Aorta (tissue), 5 donors: ENCODE results near the gene CPT1B. TPM values are rescaled to one million over a fixed set of nuclear protein-coding genes. Genes with fewer than 3 reads are reported as not detected.
"Not testable (repeated sequence)": the region's sequence is repeated elsewhere in the genome, so short reads cannot be mapped to it uniquely, and the experiment has no call there.

ENCODE experiments used
- ATAC-seq: fragments of 200-7000 bp; cut with Tn5 transposase; one replicate; pipeline ENCODE4 v1.9.1; 2022; ENCODE audit warnings: moderate library complexity; ENCODE audit not compliant: low FRiP score
- DNase-seq, 2 donors: peaks; one replicate each; pipeline ENCODE4 v3.0.0-alpha.2; 2020
- H3K27ac ChIP-seq, 2 donors: one replicate each; pipeline ENCODE4 v1.5.1; 2013; ENCODE audit warnings: low read length in 2 of 2, mild to moderate bottlenecking in 2 of 2, moderate library complexity in 2 of 2, control low read depth in 1 of 2, inconsistent platforms in 1 of 2, low read depth in 1 of 2
- H3K27me3 ChIP-seq, 2 donors: one replicate each; pipeline ENCODE4 v1.6.1; 2013; ENCODE audit warnings: control low read depth in 1 of 2, low read length in 1 of 2, mild to moderate bottlenecking in 1 of 2, moderate library complexity in 1 of 2; ENCODE audit not compliant: insufficient read depth in 2 of 2, control insufficient read depth in 1 of 2
- H3K36me3 ChIP-seq, 2 donors: one replicate each; pipeline ENCODE4 v1.6.1; 2013; ENCODE audit warnings: control low read depth in 1 of 2, low read length in 1 of 2, mild to moderate bottlenecking in 1 of 2; ENCODE audit not compliant: insufficient read depth in 2 of 2, control insufficient read depth in 1 of 2
- H3K4me1 ChIP-seq, 2 donors: one replicate each; pipeline ENCODE4 v1.6.1; 2013; ENCODE audit warnings: low read length in 2 of 2, control low read depth in 1 of 2, mild to moderate bottlenecking in 1 of 2, moderate library complexity in 1 of 2; ENCODE audit not compliant: insufficient read depth in 2 of 2, control insufficient read depth in 1 of 2
- H3K4me3 ChIP-seq, 2 donors: one replicate each; pipeline ENCODE4 v1.5.1; 2013; ENCODE audit warnings: low read length in 2 of 2, control low read depth in 1 of 2, mild to moderate bottlenecking in 1 of 2
- H3K9me3 ChIP-seq: one replicate; pipeline ENCODE4 v1.6.1; 2013; ENCODE audit warnings: mild to moderate bottlenecking, low read length; ENCODE audit not compliant: control insufficient read depth
- WGBS, 2 donors: extraction: QIAGEN DNeasy Blood & Tissue Kit; methylation state at CpG; one replicate each; pipeline ENCODE4 v1.1.7; 2013; 5-methylcytosine and 5-hydroxymethylcytosine counted together
- intact Hi-C, 2 donors: fragments of 100-400 bp; cut with DNase I; formaldehyde crosslinking; loops; one replicate each; pipeline versions ENCODE4 v1.14.2 to v1.15.0; 2022
- polyA plus RNA-seq, 2 donors: library from polyadenylated mRNA; stranded (reverse); fragments of 200-250 nt; gene quantifications; one replicate each; pipeline ENCODE4 v1.2.3, GENCODE V29; 2013
- total RNA-seq, 2 donors: library from RNA; stranded (reverse); fragmentation: NEBNext Ultra II Directional; extraction: Animal tissue kit (Norgen Biotek cat#: 25700); gene quantifications; one replicate each; pipeline ENCODE4 v1.2.1, GENCODE V29; 2021
- donor health status: healthy with polysubstance abuse.
- donor health status: Bipolar disorder and iron deficiency.
- donor health status: DM: no; HTN: no; CAD: no.
- donor health status: DM: no; HTN: no; CAD: no.
- donor health status: DM: yes; HTN: yes; CAD: no.

CPT1B gene
- total and polyA plus RNA-seq, 4 donors: 3.2 to 11.5 (median 5.2) TPM

- intact Hi-C loops: no loop called here
- Histone ChIP-seq H3K4me1 (no peaks in the 10 kb centered on the region), H3K4me3 (no peak overlapping the region), H3K27ac (no peak overlapping the region), H3K27me3 (no peaks in the 10 kb centered on the region), H3K9me3 (no peaks in the 10 kb centered on the region), H3K36me3 (no peaks in the 10 kb centered on the region)
- DNase-seq: peak in 1 of 2 donors; percentile 30
- 17 to 28% methylated on average over 18 of the region's 18 CpGs for WGBS, 2 donors
- ATAC-seq: no peak
Observed at GRCh38 chr22:50621948-50622722, 43.9 kb upstream of the CPT1B start.

- no peaks in the 10 kb centered on the region for H3K9me3 ChIP-seq
- no peak overlapping the region for H3K27ac ChIP-seq
- no peaks in the 10 kb centered on the region for H3K4me1 ChIP-seq
- H3K27me3 ChIP-seq: no peaks in the 10 kb centered on the region
- no peak for DNase-seq
- 37 to 43% methylated on average over 10 of the region's 10 CpGs for WGBS, 2 donors
- no peak overlapping the region for H3K4me3 ChIP-seq
- ATAC-seq: peak; percentile 10
- no peaks in the 10 kb centered on the region for H3K36me3 ChIP-seq
- intact Hi-C loops: no loop called here
Observed at GRCh38 chr22:50621356-50621880, 43.2 kb upstream of the CPT1B start.

GRCh38 chr22:50620593-50621355, 42.5 kb upstream of the CPT1B start:
- no peaks in the 10 kb centered on the region for H3K4me1 ChIP-seq
- no peak for ATAC-seq
- no peaks in the 10 kb centered on the region for H3K36me3 ChIP-seq
- H3K4me3 ChIP-seq: no peak overlapping the region
- no peaks in the 10 kb centered on the region for H3K9me3 ChIP-seq
- H3K27ac ChIP-seq: no peak overlapping the region
- no peak for DNase-seq
- 18 to 23% methylated on average over 25 of the region's 25 CpGs for WGBS, 2 donors
- no peaks in the 10 kb centered on the region for H3K27me3 ChIP-seq
- intact Hi-C loops: no loop called here

- ATAC-seq, H3K27me3 ChIP-seq, H3K9me3 ChIP-seq, H3K4me3 ChIP-seq, H3K4me1 ChIP-seq, intact Hi-C loops, DNase-seq, H3K36me3 ChIP-seq, H3K27ac ChIP-seq: not testable (repeated sequence)
- 84 to 93% methylated on average over 2 to 3 of the region's 3 CpGs for WGBS, 2 donors
Observed at GRCh38 chr22:50614296-50614695, 36.1 kb upstream of the CPT1B start.

- intact Hi-C loops: no loop called here
- no peak for ATAC-seq
- H3K27me3 ChIP-seq: no peaks in the 10 kb centered on the region
Observed at GRCh38 chr22:50613291-50613981, 35.2 kb upstream of the CPT1B start.

GRCh38 chr22:50612528-50613221, 34.4 kb upstream of the CPT1B start:
- H3K27me3 ChIP-seq: no peaks in the 10 kb centered on the region

More at GRCh38 chr22:50613291-50613981, 35.2 kb upstream of the CPT1B start:
- no peaks in the 10 kb centered on the region for H3K9me3 ChIP-seq
- no peaks in the 10 kb centered on the region for H3K4me1 ChIP-seq
- no peak overlapping the region for H3K27ac ChIP-seq
- 57 to 64% methylated on average over 22 of the region's 22 CpGs for WGBS, 2 donors
- DNase-seq: no peak
- no peak overlapping the region for H3K4me3 ChIP-seq
- no peaks in the 10 kb centered on the region for H3K36me3 ChIP-seq

GRCh38 chr22:50612168-50612527, 33.9 kb upstream of the CPT1B start:
- Histone ChIP-seq H3K27me3 (no peaks in the 10 kb centered on the region), H3K4me1 (no peaks in the 10 kb centered on the region), H3K36me3 (no peaks in the 10 kb centered on the region), H3K27ac (no peak overlapping the region), H3K4me3 (no peak overlapping the region), H3K9me3 (no peaks in the 10 kb centered on the region)
- DNase-seq: no peak
- ATAC-seq: no peak
- WGBS, 2 donors: 42 to 47% methylated on average over 6 of the region's 6 CpGs
- intact Hi-C loops: no loop called here

More at GRCh38 chr22:50612528-50613221, 34.4 kb upstream of the CPT1B start:
- DNase-seq: no peak
- no peaks in the 10 kb centered on the region for H3K36me3 ChIP-seq
- no peaks in the 10 kb centered on the region for H3K4me1 ChIP-seq
- H3K27ac ChIP-seq: no peak overlapping the region
- no peaks in the 10 kb centered on the region for H3K9me3 ChIP-seq
- intact Hi-C loops: no loop called here
- no peak for ATAC-seq
- no peak overlapping the region for H3K4me3 ChIP-seq
- 31 to 35% methylated on average over 24 to 31 of the region's 31 CpGs for WGBS, 2 donors

GRCh38 chr22:50611341-50612060, 33.3 kb upstream of the CPT1B start:
- Histone ChIP-seq H3K9me3 (no peaks in the 10 kb centered on the region), H3K4me1 (no peaks in the 10 kb centered on the region), H3K27me3 (no peaks in the 10 kb centered on the region), H3K36me3 (no peaks in the 10 kb centered on the region), H3K27ac (no peak overlapping the region), H3K4me3 (no peak overlapping the region)
- intact Hi-C loops: no loop called here
- DNase-seq (no peak), ATAC-seq (no peak)
- WGBS, 2 donors: 85% methylated on average over 25 to 26 of the region's 26 CpGs
